H1 (cell line): ENCODE data around the gene MCM7.

ENCODE experiments used
- EZH2 ChIP-seq: fragments of 200-600 bp; sonication (generic); IDR thresholded peaks from 2 replicates; pipeline ENCODE4 v1.7.1; 2012; ENCODE audit warnings: low read depth, mild to moderate bottlenecking, moderate library complexity, low read length, inconsistent platforms; ENCODE audit not compliant: severe bottlenecking
- JUN ChIP-seq: IDR thresholded peaks from 2 replicates; pipeline ENCODE4 v1.6.1; 2011; ENCODE audit warnings: low read depth, mild to moderate bottlenecking, improper control_type of control experiment, low read length
- MAFK ChIP-seq: IDR thresholded peaks from 2 replicates; pipeline ENCODE4 v1.6.1; 2012; ENCODE audit warnings: low read depth, mild to moderate bottlenecking, improper control_type of control experiment, low read length
- PHF8 ChIP-seq: fragments of 200-600 bp; sonication (generic); conservative IDR thresholded peaks from 2 replicates; pipeline ENCODE4 v1.7.1; 2012; ENCODE audit warnings: low read depth, mild to moderate bottlenecking, inconsistent platforms, low read length, moderate library complexity
- RAD21 ChIP-seq, 2 experiments: IDR thresholded peaks in 1 of 2; conservative IDR thresholded peaks in 1 of 2; 2 replicates each; pipeline ENCODE4 v1.6.1; 2011; ENCODE audit warnings: low read depth in 2 of 2, low read length in 2 of 2, improper control_type of control experiment in 1 of 2, inconsistent platforms in 1 of 2, mild to moderate bottlenecking in 1 of 2, moderate library complexity in 1 of 2
- SP1 ChIP-seq: IDR thresholded peaks from 2 replicates; pipeline ENCODE4 v1.6.1; 2011; ENCODE audit warnings: low read depth, low read length
- TAF1 ChIP-seq: IDR thresholded peaks from 2 replicates; pipeline ENCODE4 v1.6.1; 2011; ENCODE audit warnings: mild to moderate bottlenecking, low read depth, low read length
- YY1 ChIP-seq: IDR thresholded peaks from 2 replicates; pipeline ENCODE4 v1.6.1; 2011; ENCODE audit warnings: low read depth, mild to moderate bottlenecking, low read length
- ZNF274 ChIP-seq: IDR thresholded peaks from 2 replicates; pipeline ENCODE4 v1.7.0; 2012; ENCODE audit warnings: low read length, borderline replicate concordance; ENCODE audit errors: extremely low read depth
- TF ChIP-seq, protein P1 (sequence below), 3 experiments: IDR thresholded peaks; 1 replicate in 2 of 3; 2 replicates in 1 of 3; pipeline versions ENCODE4 v1.5.1 to v1.6.1; 2011; ENCODE audit warnings: low read length in 3 of 3, mild to moderate bottlenecking in 3 of 3, inconsistent platforms in 2 of 3, low read depth in 1 of 3, moderate library complexity in 1 of 3; ENCODE audit not compliant: insufficient read depth in 1 of 3; ENCODE audit errors: control extremely low read depth in 1 of 3

DNA sequence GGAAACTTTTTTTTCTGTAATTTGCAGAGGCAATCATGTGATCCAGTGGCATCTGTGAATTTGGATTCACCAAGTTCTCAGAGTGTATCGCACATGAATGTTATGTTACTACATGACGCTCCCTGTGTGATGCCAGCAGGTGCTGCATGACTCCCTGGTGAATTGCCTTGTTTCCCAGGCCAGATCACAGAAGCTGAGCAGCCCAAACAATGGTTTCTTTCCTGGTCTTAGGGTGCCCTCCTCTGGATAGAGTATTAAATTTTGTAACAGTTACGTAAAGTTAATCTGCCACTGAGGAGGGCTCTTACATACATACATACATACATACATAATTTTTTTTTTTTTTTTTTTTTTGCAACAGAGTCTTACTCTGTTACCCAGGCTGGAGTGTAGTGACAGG is 48.0 kb downstream of the MCM7 start:
- TF ChIP-seq, protein P1, sequence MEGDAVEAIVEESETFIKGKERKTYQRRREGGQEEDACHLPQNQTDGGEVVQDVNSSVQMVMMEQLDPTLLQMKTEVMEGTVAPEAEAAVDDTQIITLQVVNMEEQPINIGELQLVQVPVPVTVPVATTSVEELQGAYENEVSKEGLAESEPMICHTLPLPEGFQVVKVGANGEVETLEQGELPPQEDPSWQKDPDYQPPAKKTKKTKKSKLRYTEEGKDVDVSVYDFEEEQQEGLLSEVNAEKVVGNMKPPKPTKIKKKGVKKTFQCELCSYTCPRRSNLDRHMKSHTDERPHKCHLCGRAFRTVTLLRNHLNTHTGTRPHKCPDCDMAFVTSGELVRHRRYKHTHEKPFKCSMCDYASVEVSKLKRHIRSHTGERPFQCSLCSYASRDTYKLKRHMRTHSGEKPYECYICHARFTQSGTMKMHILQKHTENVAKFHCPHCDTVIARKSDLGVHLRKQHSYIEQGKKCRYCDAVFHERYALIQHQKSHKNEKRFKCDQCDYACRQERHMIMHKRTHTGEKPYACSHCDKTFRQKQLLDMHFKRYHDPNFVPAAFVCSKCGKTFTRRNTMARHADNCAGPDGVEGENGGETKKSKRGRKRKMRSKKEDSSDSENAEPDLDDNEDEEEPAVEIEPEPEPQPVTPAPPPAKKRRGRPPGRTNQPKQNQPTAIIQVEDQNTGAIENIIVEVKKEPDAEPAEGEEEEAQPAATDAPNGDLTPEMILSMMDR (IDR thresholded peaks at IDR 0.05; ENCODE audit: control extremely low read depth in 1 of 3, insufficient read depth in 1 of 3, low read depth in 1 of 3, low read length in 3 of 3) = peak in 2 of 3 experiments; percentile 23 to 42; a peak in 2 of 4 replicates
- no peak for TF ChIP-seq JUN
- no peak for TF ChIP-seq PHF8
- no peak for TF ChIP-seq EZH2
- peak; percentile 61 to 65 for TF ChIP-seq RAD21 (IDR thresholded peaks at IDR 0.05 in 1 of 2, conservative IDR thresholded peaks at IDR 0.05 in 1 of 2; ENCODE audit: low read depth in 2 of 2, low read length in 2 of 2)
- no peak for TF ChIP-seq MAFK
- TF ChIP-seq TAF1 = no peak
- TF ChIP-seq ZNF274 = no peak
- TF ChIP-seq YY1 = no peak
- TF ChIP-seq SP1 = no peak
